GM11168 (cell line): ENCODE results near the gene CDK10.
"Not testable (repeated sequence)": the region's sequence is repeated elsewhere in the genome, so short reads cannot be mapped to it uniquely, and the experiment has no call there.

Experiments
- in situ Hi-C: fragments of 300-500 bp; cut with MboI; formaldehyde crosslinking; loops from one replicate; pipeline ENCODE4 v1.12.0; 2022; ENCODE audit warnings: low sequenced_read_pairs; ENCODE audit not compliant: unreplicated experiment

CDK10 gene

GRCh38 chr16:89667000-89667399, 19.5 kb upstream of the CDK10 start:
- in situ Hi-C loops: not testable (repeated sequence)

- in situ Hi-C loops: no loop called here
Observed at GRCh38 chr16:89667633-89668032, 18.9 kb upstream of the CDK10 start.

- in situ Hi-C loops: no loop called here
Observed at GRCh38 chr16:89668790-89669158, 17.7 kb upstream of the CDK10 start.

- in situ Hi-C loops: no loop called here
Observed at GRCh38 chr16:89669755-89670154, 16.7 kb upstream of the CDK10 start.

GRCh38 chr16:89670496-89671431, 15.7 kb upstream of the CDK10 start:
- in situ Hi-C loops: no loop called here

- in situ Hi-C loops: not testable (repeated sequence)
Observed at GRCh38 chr16:89671565-89671964, 14.9 kb upstream of the CDK10 start.

DNA sequence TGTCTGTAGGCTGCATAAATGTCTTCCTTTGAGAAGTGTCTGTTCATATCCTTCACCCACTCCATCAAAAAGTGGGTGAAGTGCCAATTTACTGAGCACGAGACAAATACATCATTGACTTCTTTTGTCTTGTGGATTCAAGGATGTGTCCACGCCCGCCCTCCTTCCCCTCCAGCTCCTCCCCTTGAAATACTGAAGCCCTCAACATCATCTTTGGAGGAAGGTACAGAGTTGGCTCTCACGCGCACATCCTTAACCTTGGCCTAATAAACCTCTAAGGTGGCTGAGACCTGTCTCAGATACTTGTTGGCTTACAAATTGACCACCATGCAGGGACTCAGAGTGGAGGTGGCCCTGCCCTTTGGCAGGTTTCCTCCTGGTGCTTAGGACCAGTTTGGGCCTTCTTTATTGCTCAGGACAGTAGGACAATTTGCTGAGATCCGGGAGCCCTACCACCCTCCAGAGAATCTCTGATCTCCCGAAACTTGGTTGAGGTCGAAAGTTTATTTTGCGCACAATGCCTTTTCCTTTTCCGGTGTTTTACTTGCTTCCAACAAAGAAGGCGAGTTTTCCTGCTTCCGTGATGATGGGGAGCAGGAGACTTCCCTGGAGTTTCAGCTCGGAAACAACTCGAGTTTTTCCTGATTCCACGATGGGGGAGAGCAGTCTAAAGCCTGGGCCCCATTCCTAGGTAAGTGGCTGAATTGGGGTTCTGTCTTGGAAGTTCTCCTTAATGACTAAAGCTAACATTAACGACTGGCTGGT, 14.1 kb upstream of the CDK10 start:
- in situ Hi-C loops: no loop called here

DNA sequence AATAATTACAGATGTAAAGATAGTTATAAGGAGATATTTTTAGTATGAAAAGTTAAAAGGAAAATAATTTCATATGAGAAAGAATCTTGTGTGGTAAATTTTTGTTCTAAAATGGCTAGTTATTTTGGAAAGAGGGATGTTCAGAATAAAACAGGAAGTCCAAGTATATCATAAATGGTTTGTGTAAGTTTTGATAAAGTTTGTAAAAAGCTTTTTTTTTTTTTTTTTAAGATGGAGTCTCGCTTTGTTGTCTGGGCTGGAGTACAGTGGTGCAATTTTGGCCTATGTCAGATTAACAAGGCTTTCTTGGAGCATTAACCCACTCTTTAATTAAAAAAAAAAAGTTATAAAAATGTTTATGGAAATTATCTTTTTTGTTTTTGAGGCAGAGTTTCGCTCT, 8.2 kb upstream of the CDK10 start:
- in situ Hi-C loops: no loop called here

GRCh38 chr16:89685916-89686315, 573 bp upstream of the CDK10 start:
- in situ Hi-C loops: no loop called here

DNA sequence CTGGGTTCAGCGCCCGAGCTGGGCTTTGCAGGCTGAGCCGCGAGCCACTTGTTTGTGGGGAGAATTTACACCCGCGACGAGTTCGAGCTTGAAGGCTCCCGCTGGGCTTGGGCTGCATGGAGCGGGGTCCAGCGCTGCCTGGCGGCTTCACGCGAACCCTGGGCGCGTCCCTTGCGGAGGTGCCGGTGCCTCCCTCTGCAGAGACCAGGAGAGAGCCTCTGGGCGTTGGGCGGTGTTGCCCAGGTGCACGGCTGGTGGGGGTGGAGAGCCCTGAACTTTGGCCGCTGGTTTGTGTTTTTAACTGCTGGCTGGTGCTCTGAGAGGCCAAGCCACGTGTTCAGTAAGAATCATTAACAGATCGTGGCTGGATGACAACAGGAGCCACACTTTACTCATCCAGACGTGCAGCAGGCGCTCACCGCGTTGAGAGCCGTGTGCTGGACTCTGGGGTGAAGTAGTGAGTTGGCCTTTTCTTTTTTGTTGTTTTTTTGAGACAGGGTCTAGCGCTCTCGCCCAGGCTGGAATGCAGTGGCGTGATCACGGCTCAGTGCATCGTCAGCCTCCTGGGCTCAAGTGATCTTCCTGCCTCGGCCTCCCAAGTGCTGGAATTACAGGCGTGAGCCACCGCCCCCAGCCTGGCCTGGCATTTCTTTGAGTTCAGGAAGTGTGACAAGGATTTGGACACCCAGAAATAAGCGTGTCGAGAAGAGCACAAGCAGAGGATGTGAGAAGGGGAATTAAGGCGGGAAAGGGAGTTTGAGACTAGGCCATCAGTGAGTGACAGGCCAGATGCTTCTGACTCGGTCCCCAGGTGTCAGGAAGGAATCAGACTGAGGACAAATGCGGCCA, 827 bp downstream of the CDK10 start:
- in situ Hi-C loops: no loop called here

DNA sequence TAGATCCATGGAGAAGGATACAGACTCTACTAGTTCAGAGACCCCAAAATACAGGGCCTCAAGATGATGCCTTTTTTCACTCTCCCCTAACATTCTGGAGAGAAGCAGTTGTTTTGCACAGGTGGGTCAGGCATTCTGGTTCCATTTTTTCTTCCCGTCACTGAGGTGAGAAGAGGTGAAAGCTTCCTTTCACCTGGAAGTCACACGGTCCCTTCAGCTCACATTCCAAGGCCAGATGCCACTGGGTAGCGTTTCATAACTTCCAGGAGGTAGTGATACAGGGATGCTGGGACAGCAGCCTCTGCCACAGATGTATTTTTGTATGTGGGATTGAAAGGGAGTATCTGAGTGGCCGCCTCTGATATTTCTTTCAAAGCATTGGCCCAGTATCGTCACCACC, 1.9 kb downstream of the CDK10 start:
- in situ Hi-C loops: no loop called here

GRCh38 chr16:89689142-89689541, 2.7 kb downstream of the CDK10 start:
- in situ Hi-C loops: no loop called here

- in situ Hi-C loops: not testable (repeated sequence)
Observed at GRCh38 chr16:89689621-89690020, 3.1 kb downstream of the CDK10 start.

GRCh38 chr16:89690392-89690901, 4.0 kb downstream of the CDK10 start:
- in situ Hi-C loops: no loop called here

GRCh38 chr16:89691231-89691985, 4.9 kb downstream of the CDK10 start:
- in situ Hi-C loops: no loop called here

DNA sequence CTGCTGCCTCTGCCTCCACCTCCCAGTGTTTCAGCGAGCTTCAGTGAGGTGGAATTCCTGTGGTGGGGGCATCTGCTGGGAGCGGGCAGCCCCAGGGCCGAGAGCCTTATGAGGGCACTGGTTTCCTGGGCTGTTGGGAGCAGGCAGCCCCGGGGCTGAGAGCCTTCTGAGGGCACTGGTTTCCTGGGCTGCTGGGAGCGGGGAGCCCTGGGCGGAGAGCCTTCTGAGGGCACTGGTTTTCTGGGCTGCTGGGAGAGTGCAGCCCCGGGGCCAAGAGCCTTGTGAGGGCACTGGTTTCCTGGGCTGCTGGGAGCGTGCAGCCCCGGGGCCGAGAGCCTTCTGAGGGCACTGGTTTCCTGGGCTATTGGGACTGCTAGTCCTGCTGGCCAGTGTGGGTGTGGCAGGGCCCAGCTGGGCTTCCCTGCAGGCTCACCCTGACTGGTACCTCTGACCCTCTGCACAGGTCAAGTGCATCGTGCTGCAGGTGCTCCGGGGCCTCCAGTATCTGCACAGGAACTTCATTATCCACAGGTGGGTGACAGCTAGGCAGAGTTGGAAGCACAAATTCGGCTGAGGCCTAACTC, 5.6 kb downstream of the CDK10 start:
- in situ Hi-C loops: no loop called here

DNA sequence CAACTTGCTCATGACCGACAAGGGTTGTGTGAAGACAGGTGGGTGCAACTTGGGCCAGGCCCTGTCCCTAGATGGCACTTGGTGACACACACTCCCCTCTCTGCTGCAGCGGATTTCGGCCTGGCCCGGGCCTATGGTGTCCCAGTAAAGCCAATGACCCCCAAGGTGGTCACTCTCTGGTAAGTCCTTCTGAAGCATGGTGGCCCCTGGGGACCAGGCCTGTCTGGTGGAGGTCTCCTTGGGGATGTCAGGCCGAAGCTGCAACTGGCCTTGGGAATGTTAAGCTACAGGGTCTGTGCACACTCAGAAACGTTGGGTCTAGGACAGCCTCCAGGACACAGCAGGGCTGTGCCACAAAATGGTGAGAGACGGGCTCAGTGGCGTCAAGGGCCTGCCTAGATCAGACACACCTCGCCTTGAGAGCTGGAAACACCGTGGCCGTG, 6.8 kb downstream of the CDK10 start:
- in situ Hi-C loops: no loop called here

GRCh38 chr16:89693931-89694783, 7.7 kb downstream of the CDK10 start:
- in situ Hi-C loops: no loop called here
